Erythroblast (primary cell): ENCODE measurements around the gene AHNAK.

ENCODE experiments used
- DNase-seq, 2 experiments: peaks; one replicate each; lab custom pipeline; 2025; lab: John Stamatoyannopoulos, UW
- GATA1 ChIP-seq: IDR thresholded peaks from 2 replicates; pipeline ENCODE4 v1.6.1; 2011; ENCODE audit warnings: low read depth, mild to moderate bottlenecking, control low read depth, low read length, moderate library complexity
- POLR2A ChIP-seq: IDR thresholded peaks from 2 replicates; pipeline ENCODE4 v1.6.1; 2011; ENCODE audit warnings: mild to moderate bottlenecking, low read length

Gene AHNAK

DNA sequence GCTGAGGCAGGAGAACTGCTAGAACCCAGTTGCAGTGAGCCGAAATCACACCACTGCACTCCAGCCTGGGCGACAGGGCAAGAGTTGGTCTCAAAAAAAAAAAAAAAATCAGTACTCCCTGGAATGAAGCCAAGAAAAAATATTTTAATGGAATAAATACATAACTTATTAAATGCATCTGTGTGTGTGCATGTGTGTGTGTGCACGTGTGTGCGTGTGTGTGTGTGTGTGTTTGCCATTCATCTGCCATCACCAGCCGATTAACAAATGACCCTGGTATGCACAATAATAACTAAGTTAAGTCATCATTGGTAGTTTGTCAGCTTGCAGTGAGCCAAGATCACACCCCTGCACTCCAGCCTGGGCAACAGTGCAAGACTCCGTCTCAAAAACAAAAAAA, 162.8 kb downstream of the AHNAK start:
- DNase-seq, result no peak
- TF ChIP-seq POLR2A (no peak), GATA1 (no peak)
